Midbrain (tissue), 1 donor: ENCODE measurements around the gene NCBP3.
"Not testable (repeated sequence)": the region's sequence is repeated elsewhere in the genome, so short reads cannot be mapped to it uniquely, and the experiment has no call there.

Experiments used
- DNase-seq: peaks from one replicate; lab custom pipeline; 2025; lab: John Stamatoyannopoulos, UW

The NCBP3 gene

GRCh38 chr17:3810019-3810418 lies 36.0 kb downstream of the NCBP3 start:
- no peak for DNase-seq

DNA sequence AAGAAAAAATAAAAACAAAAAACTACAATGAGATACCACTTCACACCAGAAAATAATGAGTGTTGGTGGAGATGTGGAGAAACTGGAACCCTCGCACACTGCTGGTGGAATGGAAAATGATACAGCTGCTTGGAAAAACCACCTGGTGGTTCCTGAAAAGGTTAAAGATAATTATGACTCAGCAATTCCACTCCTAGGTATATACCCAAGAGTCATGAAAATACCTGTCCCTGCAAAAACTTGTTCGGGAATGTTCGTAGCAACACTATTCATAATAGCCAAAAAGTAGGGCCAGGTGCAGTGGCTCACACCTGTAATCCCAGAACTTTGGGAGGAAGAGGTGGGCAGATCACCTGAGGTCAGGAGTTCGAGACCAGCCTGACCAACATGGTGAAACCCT lies 36.9 kb downstream of the NCBP3 start:
- no peak for DNase-seq

DNA sequence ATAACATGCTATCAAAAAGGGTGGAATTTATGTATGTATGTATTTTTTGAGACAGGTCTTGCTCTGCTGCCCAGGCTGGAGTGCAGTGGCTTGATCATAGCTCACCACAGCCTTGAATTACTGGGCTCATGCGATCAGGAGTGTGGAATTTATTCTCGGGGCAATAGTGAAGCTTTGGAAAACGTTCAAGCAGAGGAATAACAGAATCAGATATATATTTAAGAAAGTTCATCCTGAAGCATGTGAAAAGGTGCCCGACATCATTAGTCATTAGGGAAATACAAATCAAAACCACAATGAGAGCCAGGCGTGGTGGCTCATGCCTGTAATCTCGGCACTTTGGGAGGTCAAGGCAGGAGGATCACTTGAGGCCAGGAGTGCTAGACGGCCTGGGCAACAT lies 37.3 kb downstream of the NCBP3 start:
- DNase-seq, result no peak

DNA sequence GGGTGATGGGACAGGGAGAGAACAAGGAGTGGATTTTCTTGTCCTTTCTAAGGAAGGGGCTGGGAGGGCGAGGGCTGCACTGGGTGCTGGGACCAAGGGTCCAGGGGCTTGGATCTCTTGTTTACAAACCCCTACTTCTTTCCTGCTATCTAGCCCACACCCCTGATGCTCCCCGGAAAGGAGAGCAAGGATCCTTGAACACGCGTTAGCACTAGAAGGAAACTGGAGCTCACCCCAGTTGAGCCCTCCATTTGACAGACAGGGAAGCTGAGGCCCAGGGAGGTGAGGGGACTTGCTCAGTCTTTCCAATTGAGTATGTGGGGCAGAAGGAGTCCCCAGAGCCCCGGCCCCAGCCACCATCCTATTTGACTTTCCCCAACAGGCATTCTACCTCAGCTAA lies 40.5 kb downstream of the NCBP3 start:
- no peak for DNase-seq

DNA sequence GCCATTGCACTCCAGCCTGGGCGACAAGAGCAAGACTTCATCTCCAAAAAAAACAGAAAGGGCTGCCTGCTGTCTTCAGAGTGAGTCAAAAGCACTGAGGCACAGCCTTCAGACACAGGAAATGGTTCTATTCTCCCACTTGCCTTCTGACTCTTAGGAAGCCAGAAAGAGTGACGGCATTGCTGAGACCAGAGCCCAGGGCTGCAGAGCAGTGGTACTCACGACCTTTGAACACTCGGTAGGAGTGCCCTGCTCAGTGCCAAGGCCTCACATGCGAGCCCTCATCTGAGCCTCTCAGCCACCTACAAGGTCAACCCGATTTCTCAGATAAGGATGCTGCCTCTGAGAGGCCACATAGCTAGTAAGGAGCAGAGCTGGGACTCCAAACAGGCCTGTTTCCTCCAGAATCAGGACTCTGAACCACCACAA lies 41.5 kb downstream of the NCBP3 start:
- no peak for DNase-seq

- no peak for DNase-seq
Measured at GRCh38 chr17:3803308-3803640, 42.8 kb downstream of the NCBP3 start.

- DNase-seq, result no peak
Measured at GRCh38 chr17:3802461-3803307, 43.4 kb downstream of the NCBP3 start.

- no peak for DNase-seq
Measured at GRCh38 chr17:3801792-3802191, 44.3 kb downstream of the NCBP3 start.

DNA sequence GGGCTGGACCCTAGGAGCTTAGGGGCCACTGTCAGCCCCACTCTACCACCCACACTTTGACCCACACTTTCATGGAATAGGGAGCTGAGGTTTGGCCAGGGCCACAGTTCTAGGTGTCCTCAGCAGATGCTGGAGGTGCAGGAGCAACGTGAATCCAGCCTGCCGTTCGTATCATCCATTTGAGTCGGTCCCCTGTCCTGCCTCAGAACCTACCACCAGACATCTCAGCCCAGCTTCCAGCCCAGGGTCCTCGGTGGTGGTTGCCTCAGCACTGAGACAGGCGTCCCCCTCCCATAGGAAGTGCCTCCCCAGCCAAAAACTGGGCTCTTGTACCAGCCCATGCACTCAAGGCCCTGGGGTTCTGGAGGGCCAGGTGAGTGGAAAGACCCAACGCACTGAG lies 44.7 kb downstream of the NCBP3 start:
- DNase-seq, result no peak

DNA sequence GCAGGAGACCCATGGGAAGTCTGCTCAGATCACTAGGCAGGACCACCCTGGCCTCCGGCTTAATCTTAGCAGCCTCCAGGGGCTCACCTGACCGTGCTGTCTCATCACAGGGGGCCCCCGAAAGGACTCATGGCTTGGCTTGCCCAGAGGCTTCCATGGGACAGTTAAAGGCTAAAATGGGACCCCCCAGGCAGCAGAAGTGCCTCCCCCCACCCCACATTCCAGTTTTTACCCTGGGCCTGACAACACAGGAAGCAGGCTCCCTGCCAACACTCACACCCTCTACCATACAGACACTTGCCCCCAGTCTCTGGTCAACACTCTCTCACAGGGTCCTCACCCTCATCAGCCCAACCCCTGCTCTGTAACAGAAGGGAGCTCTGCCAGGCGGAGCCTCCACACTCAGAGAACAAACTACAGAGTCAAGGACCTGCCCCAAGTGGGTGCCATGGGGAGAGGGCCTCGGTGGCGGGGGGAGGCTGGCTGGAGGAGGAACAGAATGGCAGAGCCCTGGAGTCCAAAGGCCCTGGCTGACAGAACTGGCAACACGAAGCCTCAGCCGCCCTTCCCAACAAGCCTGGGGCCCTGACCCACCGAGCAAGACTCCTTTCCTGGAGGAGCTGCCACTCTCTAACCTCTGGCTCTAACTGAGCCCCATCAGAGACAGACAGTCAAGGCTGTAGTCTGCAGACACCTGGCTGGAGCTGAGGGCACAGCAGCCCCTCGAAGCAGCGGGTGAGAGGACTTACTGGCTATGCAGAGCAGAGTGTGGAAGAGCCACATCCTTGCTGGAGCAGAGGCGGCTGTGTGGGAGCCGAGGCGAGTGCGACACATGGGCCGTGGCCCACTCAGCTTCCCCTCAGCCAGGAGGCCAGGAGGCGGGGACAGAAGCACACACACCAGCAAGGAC lies 45.4 kb downstream of the NCBP3 start, which contains the start of gene ITGAE:
Gene ITGAE (minus strand): TSS at position 827 of the 910 bp plus-strand sequence. CDS start 44 bp downstream, at position 783.
- DNase-seq, result no peak

- no peak for DNase-seq
Measured at GRCh38 chr17:3799181-3799945, 46.7 kb downstream of the NCBP3 start.

DNA sequence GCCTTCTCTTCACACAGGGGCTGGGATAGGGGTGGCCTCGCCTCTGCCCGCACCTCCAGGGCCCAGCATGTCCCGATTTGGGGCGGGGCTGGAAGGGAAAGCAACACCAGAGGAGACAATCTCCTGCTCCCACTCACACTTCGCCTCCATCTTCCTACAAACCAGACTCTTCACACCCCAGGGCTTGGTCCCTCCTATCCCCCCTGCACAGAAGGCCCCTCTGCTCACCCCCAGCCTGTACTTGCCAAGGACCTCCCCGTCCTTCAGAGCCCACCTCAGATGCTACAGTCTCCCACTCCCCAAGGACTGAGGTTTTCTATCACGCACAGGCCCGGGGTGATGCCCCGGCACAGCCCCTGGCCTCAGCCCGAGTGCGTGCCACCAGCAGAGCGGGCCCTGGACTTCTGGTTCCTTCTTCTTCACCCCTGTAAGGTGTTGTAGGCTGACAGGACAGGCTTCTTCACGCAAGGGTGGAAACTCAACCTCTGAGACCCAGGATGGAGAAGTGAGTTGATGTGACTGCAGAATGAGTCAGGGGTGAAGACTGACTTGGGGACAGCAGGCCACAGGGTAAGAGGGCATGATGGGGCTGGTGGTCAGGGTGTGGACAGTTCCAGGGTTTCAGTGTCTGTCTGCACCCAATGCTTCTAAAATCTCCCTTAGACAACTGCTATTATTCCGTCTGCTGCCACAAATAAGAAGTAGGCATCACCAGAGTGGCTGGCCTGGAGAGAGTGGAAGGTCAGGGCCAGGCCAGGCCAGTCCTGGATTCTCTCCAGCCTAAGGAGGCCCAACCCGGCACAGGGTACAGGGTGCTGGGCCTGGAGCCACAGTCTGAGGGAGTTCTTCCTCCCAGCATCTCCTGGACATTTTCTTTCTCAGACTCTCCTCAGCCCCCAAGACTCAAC lies 47.5 kb downstream of the NCBP3 start:
- DNase-seq, result no peak

DNA sequence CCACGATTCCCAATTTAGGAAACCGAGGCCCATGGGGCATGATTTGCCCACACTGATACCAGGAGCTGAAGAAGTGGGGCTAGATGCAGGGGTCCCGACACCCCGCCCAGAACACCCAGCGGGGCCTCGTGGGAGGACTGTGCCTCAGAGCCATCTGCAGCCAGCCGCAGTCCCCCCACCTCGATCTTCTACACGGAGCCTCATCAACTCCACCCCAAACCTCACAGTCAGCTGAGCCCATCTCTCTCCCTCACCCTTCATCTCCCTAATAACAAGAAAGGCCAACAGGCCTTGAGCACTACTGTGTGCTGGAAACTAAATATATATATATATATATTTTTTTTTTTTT lies 49.2 kb downstream of the NCBP3 start:
- no peak for DNase-seq

- no peak for DNase-seq
Measured at GRCh38 chr17:3796110-3796821, 49.8 kb downstream of the NCBP3 start.

GRCh38 chr17:3795390-3796102 lies 50.5 kb downstream of the NCBP3 start:
- DNase-seq, result no peak

- no peak for DNase-seq
Measured at GRCh38 chr17:3794557-3795389, 51.3 kb downstream of the NCBP3 start.

GRCh38 chr17:3794152-3794551 lies 51.9 kb downstream of the NCBP3 start:
- not testable (repeated sequence) for DNase-seq

DNA sequence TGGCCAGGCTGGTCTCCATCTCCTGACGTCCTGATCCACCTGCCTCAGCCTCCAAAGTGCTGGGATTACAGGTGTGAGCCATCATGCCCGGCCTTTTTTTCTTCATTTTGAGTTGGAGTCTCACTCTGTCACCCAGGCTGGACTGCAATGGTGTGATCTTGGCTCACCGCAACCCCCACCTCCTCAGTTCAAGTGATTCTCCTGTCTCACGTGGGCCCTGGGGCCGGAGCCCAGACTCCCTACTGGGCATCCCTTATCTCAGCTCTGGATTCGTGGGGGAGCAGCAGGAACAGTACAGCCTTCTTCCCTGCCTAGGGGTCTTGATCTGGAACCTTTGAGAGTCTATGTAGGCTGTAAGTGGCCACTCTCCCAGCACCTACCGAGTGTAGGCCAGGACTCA lies 52.8 kb downstream of the NCBP3 start:
- DNase-seq, result not testable (repeated sequence)

DNA sequence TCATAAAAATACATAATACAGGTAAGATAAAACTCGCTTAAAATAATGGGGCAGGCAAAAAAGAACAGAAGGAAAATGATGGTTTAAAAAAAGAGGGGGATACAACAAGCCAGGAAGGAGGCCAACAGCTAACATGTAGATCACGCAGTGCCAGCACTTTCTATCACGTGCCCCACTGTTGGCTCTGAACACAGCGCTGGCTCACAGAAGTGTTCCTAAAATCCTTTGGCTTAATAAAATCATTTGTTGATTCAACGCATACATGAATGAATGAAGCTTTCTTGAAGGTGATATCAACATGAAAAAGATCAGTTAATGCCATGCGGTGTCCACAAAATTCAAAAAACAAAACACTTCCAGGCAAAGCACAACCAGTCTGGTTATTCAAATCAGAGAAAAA lies 53.6 kb downstream of the NCBP3 start:
- peak; percentile 31 for DNase-seq
